Measurements from ENCODE around the gene OPCML. TPM values are rescaled to one million over a fixed set of nuclear protein-coding genes. Genes with fewer than 3 reads are reported as not detected.

OPCML gene
- total RNA-seq, 1 donor from 2014 or later = 0.61 TPM

DNA sequence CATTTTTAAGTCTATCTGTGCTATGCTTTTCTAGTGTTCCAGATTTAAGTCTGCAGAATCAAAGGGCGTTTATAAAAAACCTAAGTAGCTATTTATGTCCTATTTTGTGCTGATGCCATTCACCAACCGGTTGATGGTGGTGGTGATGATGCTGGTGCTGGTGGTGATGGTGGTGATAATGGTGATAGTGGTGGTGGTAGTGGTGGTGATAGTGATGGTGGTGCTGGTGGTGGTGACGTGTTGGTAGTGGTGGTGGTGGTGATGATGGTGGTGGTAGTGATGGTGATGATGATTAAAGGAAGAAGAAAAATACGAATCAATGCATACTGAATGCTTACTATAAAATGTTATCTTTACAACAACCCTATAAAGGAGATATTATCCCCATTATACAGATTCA lies 178.2 kb downstream of the OPCML start:
- Mint-ChIP-seq H3K27ac (ENCODE audit: unreplicated experiment) (no peak overlapping the region), H3K9me3 (ENCODE audit: unreplicated experiment) (peaks cover 2% of the 10 kb centered on the region), H3K4me3 (ENCODE audit: unreplicated experiment) (no peak overlapping the region), H3K4me1 (ENCODE audit: low read depth, unreplicated experiment) (no peaks in the 10 kb centered on the region), H3K36me3 (ENCODE audit: unreplicated experiment) (no peaks in the 10 kb centered on the region), H3K27me3 (ENCODE audit: unreplicated experiment) (no peaks in the 10 kb centered on the region)
- DNase-seq = no peak
- no peak for TF ChIP-seq CTCF (IDR thresholded peaks at IDR 0.05; ENCODE audit: partially characterized antibody, unreplicated experiment)

DNA sequence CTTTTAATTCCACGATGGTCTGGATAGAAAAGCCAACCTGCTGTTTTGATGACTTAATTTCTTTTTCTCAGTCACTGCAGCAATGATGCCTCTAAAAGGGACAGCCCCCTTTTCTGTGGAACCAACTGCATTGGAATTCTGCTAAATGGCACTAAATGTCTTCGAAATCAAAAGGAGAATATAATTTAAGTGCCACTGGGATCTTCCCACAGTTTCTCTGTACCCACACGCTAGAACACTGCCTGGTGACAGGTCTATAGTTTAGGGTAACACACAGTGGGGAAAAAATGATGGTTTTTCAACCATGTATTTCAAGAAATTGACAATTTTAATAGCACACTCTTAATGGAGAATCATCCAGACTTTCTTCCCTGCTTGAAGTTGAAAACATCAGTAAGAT lies 182.3 kb downstream of the OPCML start:
- no peak for TF ChIP-seq CTCF (IDR thresholded peaks at IDR 0.05; ENCODE audit: partially characterized antibody, unreplicated experiment)
- Mint-ChIP-seq H3K9me3 (ENCODE audit: unreplicated experiment) (peaks cover 2% of the 10 kb centered on the region), H3K36me3 (ENCODE audit: unreplicated experiment) (no peaks in the 10 kb centered on the region), H3K27ac (ENCODE audit: unreplicated experiment) (no peak overlapping the region), H3K4me1 (ENCODE audit: low read depth, unreplicated experiment) (no peaks in the 10 kb centered on the region), H3K4me3 (ENCODE audit: unreplicated experiment) (no peak overlapping the region), H3K27me3 (ENCODE audit: unreplicated experiment) (no peaks in the 10 kb centered on the region)
- no peak for DNase-seq

DNA sequence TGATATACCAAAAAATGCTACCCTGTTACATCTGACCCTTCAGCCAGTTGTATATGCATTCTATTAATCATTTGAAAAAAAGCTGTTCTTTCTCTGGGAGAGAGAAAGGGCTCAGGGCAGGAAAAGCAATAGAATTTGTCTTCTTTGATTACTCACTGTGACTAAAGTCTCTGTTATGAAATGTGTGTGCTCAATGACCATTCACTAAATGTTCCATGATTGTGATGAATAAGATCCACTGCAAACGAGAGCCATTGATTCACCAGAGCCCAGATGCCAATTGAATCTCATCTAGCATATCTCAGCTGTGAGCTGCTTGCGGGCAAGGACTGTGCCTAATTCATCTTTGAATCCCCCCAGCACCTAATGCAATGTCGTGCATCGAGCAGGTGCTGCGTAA lies 184.3 kb downstream of the OPCML start:
- H3K36me3 Mint-ChIP-seq (ENCODE audit: unreplicated experiment) = no peaks in the 10 kb centered on the region
- H3K27me3 Mint-ChIP-seq (ENCODE audit: unreplicated experiment) = no peaks in the 10 kb centered on the region
- no peak for TF ChIP-seq CTCF (IDR thresholded peaks at IDR 0.05; ENCODE audit: partially characterized antibody, unreplicated experiment)
- H3K27ac Mint-ChIP-seq (ENCODE audit: unreplicated experiment) = no peak overlapping the region
- DNase-seq = no peak
- no peaks in the 10 kb centered on the region for H3K9me3 Mint-ChIP-seq (ENCODE audit: unreplicated experiment)
- no peak overlapping the region for H3K4me3 Mint-ChIP-seq (ENCODE audit: unreplicated experiment)
- H3K4me1 Mint-ChIP-seq (ENCODE audit: low read depth, unreplicated experiment) = no peaks in the 10 kb centered on the region

GRCh38 chr11:133346137-133346536 lies 186.2 kb downstream of the OPCML start:
- H3K9me3 Mint-ChIP-seq (ENCODE audit: unreplicated experiment) = no peaks in the 10 kb centered on the region
- no peak overlapping the region for H3K4me3 Mint-ChIP-seq (ENCODE audit: unreplicated experiment)

DNA sequence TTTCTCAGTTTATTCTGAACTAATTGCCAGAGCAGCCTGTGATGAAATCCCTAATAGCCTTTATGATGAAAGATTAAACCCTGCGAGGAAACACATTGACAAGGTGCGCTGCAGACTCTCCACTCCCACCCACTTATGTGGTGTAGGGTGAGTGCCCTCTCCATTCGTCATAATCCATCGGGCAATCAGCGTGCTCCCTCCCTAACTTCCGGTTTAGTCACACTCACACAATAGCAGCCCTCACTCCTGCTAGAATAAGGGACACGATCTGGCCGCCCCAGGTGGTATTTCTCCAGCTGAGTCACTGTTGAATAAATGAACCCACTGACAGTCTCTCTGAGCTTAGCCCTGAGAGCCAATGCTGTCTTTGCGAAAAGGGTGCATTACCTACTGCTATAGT lies 188.3 kb downstream of the OPCML start:
- no peak for DNase-seq
- Mint-ChIP-seq H3K4me1 (ENCODE audit: low read depth, unreplicated experiment) (peaks cover 6% of the 10 kb centered on the region), H3K9me3 (ENCODE audit: unreplicated experiment) (no peaks in the 10 kb centered on the region), H3K4me3 (ENCODE audit: unreplicated experiment) (no peak overlapping the region), H3K27me3 (ENCODE audit: unreplicated experiment) (no peaks in the 10 kb centered on the region), H3K27ac (ENCODE audit: unreplicated experiment) (no peak overlapping the region), H3K36me3 (ENCODE audit: unreplicated experiment) (no peaks in the 10 kb centered on the region)
- TF ChIP-seq CTCF (IDR thresholded peaks at IDR 0.05; ENCODE audit: partially characterized antibody, unreplicated experiment) = no peak

More at GRCh38 chr11:133346137-133346536, 186.2 kb downstream of the OPCML start:
- Mint-ChIP-seq H3K27ac (ENCODE audit: unreplicated experiment) (no peak overlapping the region), H3K4me1 (ENCODE audit: low read depth, unreplicated experiment) (peaks cover 4% of the 10 kb centered on the region), H3K36me3 (ENCODE audit: unreplicated experiment) (no peaks in the 10 kb centered on the region), H3K27me3 (ENCODE audit: unreplicated experiment) (no peaks in the 10 kb centered on the region)
- no peak for TF ChIP-seq CTCF (IDR thresholded peaks at IDR 0.05; ENCODE audit: partially characterized antibody, unreplicated experiment)
- DNase-seq = no peak
